Testis (tissue), 2 donors: ENCODE data around the gene SERPING1.

Experiments
- POLR2A ChIP-seq: fragments of 450-650 bp; IDR thresholded peaks from one replicate; pipeline ENCODE4 v1.6.1; 2017; ENCODE audit warnings: antibody characterized with exemption, mild to moderate bottlenecking, moderate library complexity
- TF ChIP-seq, protein P1 (sequence below), 3 experiments: fragments of 450-650 bp in 2 of 3; fragments of 200-600 bp in 1 of 3; sonication (generic) in 1 of 3; IDR thresholded peaks; one replicate each; pipeline ENCODE4 v1.5.1; 2016 to 2019; ENCODE audit warnings: antibody characterized with exemption in 3 of 3, mild to moderate bottlenecking in 2 of 3, moderate library complexity in 1 of 3

DNA sequence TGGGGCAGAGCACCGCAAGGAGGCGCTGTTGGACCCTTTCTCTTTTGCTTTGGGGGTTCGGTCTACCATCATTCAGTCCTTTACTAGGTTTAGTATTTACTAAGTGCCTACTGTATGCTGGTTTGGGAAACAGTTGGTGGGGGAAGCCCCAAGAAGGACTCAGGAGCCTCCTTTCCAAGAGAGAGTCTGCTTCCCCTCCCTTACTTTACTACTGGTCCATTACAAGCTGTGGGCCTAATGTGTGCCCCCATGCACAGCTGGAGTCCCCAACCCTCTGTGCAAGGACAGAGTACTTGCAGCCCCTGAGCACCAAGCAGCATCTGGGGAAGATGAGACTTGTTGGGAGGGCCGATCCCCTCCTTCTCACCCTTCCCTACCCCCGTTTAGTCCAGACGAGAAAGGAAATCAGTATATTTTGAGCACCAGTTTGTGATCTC, 29.1 kb upstream of the SERPING1 start:
- TF ChIP-seq, protein P1, sequence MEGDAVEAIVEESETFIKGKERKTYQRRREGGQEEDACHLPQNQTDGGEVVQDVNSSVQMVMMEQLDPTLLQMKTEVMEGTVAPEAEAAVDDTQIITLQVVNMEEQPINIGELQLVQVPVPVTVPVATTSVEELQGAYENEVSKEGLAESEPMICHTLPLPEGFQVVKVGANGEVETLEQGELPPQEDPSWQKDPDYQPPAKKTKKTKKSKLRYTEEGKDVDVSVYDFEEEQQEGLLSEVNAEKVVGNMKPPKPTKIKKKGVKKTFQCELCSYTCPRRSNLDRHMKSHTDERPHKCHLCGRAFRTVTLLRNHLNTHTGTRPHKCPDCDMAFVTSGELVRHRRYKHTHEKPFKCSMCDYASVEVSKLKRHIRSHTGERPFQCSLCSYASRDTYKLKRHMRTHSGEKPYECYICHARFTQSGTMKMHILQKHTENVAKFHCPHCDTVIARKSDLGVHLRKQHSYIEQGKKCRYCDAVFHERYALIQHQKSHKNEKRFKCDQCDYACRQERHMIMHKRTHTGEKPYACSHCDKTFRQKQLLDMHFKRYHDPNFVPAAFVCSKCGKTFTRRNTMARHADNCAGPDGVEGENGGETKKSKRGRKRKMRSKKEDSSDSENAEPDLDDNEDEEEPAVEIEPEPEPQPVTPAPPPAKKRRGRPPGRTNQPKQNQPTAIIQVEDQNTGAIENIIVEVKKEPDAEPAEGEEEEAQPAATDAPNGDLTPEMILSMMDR (IDR thresholded peaks at IDR 0.05), result peak in 2 of 3 experiments; percentile 82 to 90
- TF ChIP-seq POLR2A, result no peak
